B cell (primary cell): ENCODE results near the gene CDC14A.

Source experiments
- CTCF ChIP-seq: fragments of 200-600 bp; IDR thresholded peaks from one replicate; pipeline ENCODE4 v1.8.0; 2022; ENCODE audit warnings: antibody characterized with exemption, mild to moderate bottlenecking
- EZH2 ChIP-seq: IDR thresholded peaks from 2 replicates; pipeline ENCODE4 v1.6.1; 2012; ENCODE audit warnings: borderline replicate concordance, low read depth, mild to moderate bottlenecking, moderate library complexity, low read length; ENCODE audit not compliant: insufficient read depth, poor library complexity, severe bottlenecking

- TF ChIP-seq CTCF = no peak
- no peak for TF ChIP-seq EZH2
These were observed 199.7 kb downstream of the CDC14A start for GRCh38 chr1:100552031-100552430.
